Uterus (tissue), 2 donors: ENCODE data around the gene PCDH9.

ENCODE experiments used
- POLR2A ChIP-seq, 2 donors: fragments of 450-650 bp; IDR thresholded peaks; one replicate each; pipeline ENCODE4 v1.6.1; 2016; ENCODE audit warnings: antibody characterized with exemption in 2 of 2, mild to moderate bottlenecking in 1 of 2, moderate library complexity in 1 of 2
- TF ChIP-seq, protein P1 (sequence below), 4 experiments: fragments of 200-600 bp in 2 of 4; fragments of 450-650 bp in 2 of 4; sonication (generic) in 2 of 4; IDR thresholded peaks; one replicate each; pipeline ENCODE4 v1.5.1; 2016 to 2019; ENCODE audit warnings: antibody characterized with exemption in 4 of 4, mild to moderate bottlenecking in 2 of 4, moderate library complexity in 1 of 4

DNA sequence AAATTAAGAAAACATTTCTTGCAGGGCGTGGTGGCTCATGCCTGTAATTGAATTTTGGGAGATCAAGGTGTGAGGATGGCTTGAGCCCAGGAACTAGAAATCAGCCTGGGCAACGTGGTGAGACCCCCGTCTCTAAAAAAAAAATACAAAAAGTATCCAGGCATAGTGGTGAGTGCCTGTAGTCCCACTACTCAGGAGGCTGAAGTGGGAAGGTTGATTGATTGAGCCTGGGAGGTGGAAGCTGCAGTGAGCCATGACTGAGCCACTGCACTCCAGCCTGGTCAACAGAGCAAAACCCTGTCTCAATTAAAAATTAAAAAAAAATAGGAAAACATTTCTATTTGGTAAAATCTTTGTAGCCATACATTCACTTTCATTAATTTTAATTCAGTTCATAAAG lies 526.5 kb downstream of the PCDH9 start:
- TF ChIP-seq, protein P1, sequence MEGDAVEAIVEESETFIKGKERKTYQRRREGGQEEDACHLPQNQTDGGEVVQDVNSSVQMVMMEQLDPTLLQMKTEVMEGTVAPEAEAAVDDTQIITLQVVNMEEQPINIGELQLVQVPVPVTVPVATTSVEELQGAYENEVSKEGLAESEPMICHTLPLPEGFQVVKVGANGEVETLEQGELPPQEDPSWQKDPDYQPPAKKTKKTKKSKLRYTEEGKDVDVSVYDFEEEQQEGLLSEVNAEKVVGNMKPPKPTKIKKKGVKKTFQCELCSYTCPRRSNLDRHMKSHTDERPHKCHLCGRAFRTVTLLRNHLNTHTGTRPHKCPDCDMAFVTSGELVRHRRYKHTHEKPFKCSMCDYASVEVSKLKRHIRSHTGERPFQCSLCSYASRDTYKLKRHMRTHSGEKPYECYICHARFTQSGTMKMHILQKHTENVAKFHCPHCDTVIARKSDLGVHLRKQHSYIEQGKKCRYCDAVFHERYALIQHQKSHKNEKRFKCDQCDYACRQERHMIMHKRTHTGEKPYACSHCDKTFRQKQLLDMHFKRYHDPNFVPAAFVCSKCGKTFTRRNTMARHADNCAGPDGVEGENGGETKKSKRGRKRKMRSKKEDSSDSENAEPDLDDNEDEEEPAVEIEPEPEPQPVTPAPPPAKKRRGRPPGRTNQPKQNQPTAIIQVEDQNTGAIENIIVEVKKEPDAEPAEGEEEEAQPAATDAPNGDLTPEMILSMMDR (IDR thresholded peaks at IDR 0.05): no peak
- TF ChIP-seq POLR2A (IDR thresholded peaks at IDR 0.05): no peak
